ENCODE measurements around the gene COQ2. TPM values are rescaled to one million over a fixed set of nuclear protein-coding genes. Genes with fewer than 3 reads are reported as not detected.

COQ2 gene
- total and polyA plus RNA-seq, 2 experiments from 2014 or later = 21.1 to 25.3 TPM

DNA sequence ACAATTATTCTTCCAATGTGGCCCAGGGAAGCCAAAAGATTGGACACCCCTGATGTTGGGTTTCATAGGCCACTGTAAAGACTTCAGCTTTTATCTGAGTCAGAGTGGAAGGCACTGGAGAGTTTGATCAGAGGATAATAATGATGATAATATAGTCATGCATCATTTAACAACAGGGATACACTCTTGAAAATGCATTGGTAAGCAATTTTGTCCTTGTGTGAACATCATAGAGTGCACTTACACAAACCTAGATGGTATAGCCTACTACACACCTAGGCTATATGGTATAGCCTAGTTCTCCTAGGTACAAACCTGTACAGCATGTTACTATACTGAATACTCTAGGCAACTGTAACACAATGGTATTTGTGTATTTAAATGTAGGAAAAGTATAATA, 70.5 kb downstream of the COQ2 start:
- H3K36me3 Mint-ChIP-seq (ENCODE audit: low read depth) = no peaks in the 10 kb centered on the region
- Histone ChIP-seq H3K4me3 (no peak overlapping the region), H3K27ac (ENCODE audit: low read depth) (no peak overlapping the region), H2AFZ (no peak overlapping the region), H3F3A (replicated peaks; ENCODE audit: low read depth) (no peaks in the 10 kb centered on the region), H3K9me2 (ENCODE audit: insufficient read depth) (peaks cover 4% of the 10 kb centered on the region; the same call in 1 of the 2 replicates), H3K4me2 (no peak overlapping the region), H3K79me2 (replicated peaks; ENCODE audit: insufficient read depth) (no peaks in the 10 kb centered on the region), H4K20me1 (replicated peaks; ENCODE audit: insufficient read depth) (no peaks in the 10 kb centered on the region; the same call in 1 of the 2 replicates), H3K4me1 (ENCODE audit: insufficient read depth) (peaks cover 8% of the 10 kb centered on the region; the same call in 1 of the 2 replicates), H3K36me3 (ENCODE audit: insufficient read depth) (no peaks in the 10 kb centered on the region), H3K27me3 (ENCODE audit: insufficient read depth) (peaks cover 2% of the 10 kb centered on the region; the same call in 1 of the 2 replicates)
- no peak for DNase-seq (ENCODE audit: low spot score)
- no peak for ATAC-seq
- H3K9me3 Mint-ChIP-seq = peaks cover 5% of the 10 kb centered on the region; the same call in 2 of the 3 replicates
- no peak overlapping the region for H3K4me3 Mint-ChIP-seq
- peaks cover 30% of the 10 kb centered on the region for H3K4me1 Mint-ChIP-seq
- H3K27me3 Mint-ChIP-seq (ENCODE audit: insufficient read depth, low read depth, poor library complexity) = peaks cover 2% of the 10 kb centered on the region
- TF ChIP-seq JUNB (IDR thresholded peaks at IDR 0.05; ENCODE audit: unreplicated experiment) (no peak), STAT1 (IDR thresholded peaks at IDR 0.05; ENCODE audit: unreplicated experiment) (no peak), NANOG (IDR thresholded peaks at IDR 0.05; ENCODE audit: borderline replicate concordance) (no peak), ZNF114 (CRISPR knock-in tag; IDR thresholded peaks at IDR 0.05) (no peak), CREB1 (CRISPR knock-in tag; IDR thresholded peaks at IDR 0.05; ENCODE audit: low read depth) (no peak), REST (IDR thresholded peaks at IDR 0.05; ENCODE audit: unreplicated experiment) (no peak), ETS1 (IDR thresholded peaks at IDR 0.05) (no peak), ZNF331 (CRISPR knock-in tag; IDR thresholded peaks at IDR 0.05; ENCODE audit: low read depth) (no peak), POLR2AphosphoS5 (IDR thresholded peaks at IDR 0.05; ENCODE audit: low read depth) (no peak), EZH2phosphoT487 (IDR thresholded peaks at IDR 0.05; ENCODE audit: unreplicated experiment) (no peak), EZH2 (IDR thresholded peaks at IDR 0.05; ENCODE audit: low read depth, unreplicated experiment) (no peak)
- TF ChIP-seq, protein P1, sequence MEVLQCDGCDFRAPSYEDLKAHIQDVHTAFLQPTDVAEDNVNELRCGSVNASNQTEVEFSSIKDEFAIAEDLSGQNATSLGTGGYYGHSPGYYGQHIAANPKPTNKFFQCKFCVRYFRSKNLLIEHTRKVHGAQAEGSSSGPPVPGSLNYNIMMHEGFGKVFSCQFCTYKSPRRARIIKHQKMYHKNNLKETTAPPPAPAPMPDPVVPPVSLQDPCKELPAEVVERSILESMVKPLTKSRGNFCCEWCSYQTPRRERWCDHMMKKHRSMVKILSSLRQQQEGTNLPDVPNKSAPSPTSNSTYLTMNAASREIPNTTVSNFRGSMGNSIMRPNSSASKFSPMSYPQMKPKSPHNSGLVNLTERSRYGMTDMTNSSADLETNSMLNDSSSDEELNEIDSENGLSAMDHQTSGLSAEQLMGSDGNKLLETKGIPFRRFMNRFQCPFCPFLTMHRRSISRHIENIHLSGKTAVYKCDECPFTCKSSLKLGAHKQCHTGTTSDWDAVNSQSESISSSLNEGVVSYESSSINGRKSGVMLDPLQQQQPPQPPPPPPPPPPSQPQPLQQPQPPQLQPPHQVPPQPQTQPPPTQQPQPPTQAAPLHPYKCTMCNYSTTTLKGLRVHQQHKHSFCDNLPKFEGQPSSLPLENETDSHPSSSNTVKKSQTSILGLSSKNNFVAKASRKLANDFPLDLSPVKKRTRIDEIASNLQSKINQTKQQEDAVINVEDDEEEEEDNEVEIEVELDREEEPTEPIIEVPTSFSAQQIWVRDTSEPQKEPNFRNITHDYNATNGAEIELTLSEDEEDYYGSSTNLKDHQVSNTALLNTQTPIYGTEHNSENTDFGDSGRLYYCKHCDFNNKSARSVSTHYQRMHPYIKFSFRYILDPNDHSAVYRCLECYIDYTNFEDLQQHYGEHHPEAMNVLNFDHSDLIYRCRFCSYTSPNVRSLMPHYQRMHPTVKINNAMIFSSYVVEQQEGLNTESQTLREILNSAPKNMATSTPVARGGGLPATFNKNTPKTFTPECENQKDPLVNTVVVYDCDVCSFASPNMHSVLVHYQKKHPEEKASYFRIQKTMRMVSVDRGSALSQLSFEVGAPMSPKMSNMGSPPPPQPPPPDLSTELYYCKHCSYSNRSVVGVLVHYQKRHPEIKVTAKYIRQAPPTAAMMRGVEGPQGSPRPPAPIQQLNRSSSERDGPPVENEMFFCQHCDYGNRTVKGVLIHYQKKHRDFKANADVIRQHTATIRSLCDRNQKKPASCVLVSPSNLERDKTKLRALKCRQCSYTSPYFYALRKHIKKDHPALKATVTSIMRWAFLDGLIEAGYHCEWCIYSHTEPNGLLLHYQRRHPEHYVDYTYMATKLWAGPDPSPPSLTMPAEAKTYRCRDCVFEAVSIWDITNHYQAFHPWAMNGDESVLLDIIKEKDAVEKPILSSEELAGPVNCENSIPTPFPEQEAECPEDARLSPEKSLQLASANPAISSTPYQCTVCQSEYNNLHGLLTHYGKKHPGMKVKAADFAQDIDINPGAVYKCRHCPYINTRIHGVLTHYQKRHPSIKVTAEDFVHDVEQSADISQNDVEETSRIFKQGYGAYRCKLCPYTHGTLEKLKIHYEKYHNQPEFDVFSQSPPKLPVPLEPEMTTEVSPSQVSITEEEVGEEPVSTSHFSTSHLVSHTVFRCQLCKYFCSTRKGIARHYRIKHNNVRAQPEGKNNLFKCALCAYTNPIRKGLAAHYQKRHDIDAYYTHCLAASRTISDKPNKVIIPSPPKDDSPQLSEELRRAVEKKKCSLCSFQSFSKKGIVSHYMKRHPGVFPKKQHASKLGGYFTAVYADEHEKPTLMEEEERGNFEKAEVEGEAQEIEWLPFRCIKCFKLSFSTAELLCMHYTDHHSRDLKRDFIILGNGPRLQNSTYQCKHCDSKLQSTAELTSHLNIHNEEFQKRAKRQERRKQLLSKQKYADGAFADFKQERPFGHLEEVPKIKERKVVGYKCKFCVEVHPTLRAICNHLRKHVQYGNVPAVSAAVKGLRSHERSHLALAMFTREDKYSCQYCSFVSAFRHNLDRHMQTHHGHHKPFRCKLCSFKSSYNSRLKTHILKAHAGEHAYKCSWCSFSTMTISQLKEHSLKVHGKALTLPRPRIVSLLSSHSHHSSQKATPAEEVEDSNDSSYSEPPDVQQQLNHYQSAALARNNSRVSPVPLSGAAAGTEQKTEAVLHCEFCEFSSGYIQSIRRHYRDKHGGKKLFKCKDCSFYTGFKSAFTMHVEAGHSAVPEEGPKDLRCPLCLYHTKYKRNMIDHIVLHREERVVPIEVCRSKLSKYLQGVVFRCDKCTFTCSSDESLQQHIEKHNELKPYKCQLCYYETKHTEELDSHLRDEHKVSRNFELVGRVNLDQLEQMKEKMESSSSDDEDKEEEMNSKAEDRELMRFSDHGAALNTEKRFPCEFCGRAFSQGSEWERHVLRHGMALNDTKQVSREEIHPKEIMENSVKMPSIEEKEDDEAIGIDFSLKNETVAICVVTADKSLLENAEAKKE (CRISPR knock-in tag; IDR thresholded peaks at IDR 0.05) = no peak
- TF ChIP-seq, protein P2, sequence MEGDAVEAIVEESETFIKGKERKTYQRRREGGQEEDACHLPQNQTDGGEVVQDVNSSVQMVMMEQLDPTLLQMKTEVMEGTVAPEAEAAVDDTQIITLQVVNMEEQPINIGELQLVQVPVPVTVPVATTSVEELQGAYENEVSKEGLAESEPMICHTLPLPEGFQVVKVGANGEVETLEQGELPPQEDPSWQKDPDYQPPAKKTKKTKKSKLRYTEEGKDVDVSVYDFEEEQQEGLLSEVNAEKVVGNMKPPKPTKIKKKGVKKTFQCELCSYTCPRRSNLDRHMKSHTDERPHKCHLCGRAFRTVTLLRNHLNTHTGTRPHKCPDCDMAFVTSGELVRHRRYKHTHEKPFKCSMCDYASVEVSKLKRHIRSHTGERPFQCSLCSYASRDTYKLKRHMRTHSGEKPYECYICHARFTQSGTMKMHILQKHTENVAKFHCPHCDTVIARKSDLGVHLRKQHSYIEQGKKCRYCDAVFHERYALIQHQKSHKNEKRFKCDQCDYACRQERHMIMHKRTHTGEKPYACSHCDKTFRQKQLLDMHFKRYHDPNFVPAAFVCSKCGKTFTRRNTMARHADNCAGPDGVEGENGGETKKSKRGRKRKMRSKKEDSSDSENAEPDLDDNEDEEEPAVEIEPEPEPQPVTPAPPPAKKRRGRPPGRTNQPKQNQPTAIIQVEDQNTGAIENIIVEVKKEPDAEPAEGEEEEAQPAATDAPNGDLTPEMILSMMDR (conservative IDR thresholded peaks at IDR 0.05; ENCODE audit: low read depth in 2 of 2) = no peak
- no peak overlapping the region for H3K27ac Mint-ChIP-seq
